Loucy (cell line): ENCODE measurements around the gene APBB2.

Experiments used
- EZH2phosphoT487 ChIP-seq: fragments of 200-600 bp; IDR thresholded peaks from 2 replicates; pipeline ENCODE4 v1.6.1; 2018; ENCODE audit warnings: antibody characterized with exemption, mild to moderate bottlenecking, moderate library complexity, borderline replicate concordance
- TF ChIP-seq, protein P1 (sequence below): fragments of 200-600 bp; sonication (generic); conservative IDR thresholded peaks from 2 replicates; pipeline ENCODE4 v1.5.1; 2014; ENCODE audit warnings: mild to moderate bottlenecking, antibody characterized with exemption, low read length

DNA sequence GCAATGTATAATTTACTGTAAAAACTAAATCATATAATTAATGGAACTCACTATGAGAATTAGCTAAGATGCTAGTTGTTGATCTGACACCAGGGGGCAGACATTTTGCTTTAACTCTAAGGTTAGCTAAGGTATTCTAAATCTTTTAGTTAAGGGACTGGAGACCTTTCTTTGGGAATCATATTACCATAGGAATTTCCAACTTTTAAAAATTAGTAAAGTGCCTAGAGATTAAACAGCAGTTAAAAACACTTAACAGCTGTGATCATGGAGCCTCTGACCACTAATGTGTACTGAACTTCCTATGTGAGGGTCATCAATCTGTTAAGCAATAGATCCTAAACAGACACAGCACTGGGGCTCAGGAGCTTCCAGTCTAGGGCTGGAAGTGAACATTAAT lies 238.0 kb downstream of the APBB2 start:
- TF ChIP-seq, protein P1, sequence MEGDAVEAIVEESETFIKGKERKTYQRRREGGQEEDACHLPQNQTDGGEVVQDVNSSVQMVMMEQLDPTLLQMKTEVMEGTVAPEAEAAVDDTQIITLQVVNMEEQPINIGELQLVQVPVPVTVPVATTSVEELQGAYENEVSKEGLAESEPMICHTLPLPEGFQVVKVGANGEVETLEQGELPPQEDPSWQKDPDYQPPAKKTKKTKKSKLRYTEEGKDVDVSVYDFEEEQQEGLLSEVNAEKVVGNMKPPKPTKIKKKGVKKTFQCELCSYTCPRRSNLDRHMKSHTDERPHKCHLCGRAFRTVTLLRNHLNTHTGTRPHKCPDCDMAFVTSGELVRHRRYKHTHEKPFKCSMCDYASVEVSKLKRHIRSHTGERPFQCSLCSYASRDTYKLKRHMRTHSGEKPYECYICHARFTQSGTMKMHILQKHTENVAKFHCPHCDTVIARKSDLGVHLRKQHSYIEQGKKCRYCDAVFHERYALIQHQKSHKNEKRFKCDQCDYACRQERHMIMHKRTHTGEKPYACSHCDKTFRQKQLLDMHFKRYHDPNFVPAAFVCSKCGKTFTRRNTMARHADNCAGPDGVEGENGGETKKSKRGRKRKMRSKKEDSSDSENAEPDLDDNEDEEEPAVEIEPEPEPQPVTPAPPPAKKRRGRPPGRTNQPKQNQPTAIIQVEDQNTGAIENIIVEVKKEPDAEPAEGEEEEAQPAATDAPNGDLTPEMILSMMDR = peak; percentile 79
- TF ChIP-seq EZH2phosphoT487 = no peak
